HG02870 (cell line): ENCODE measurements around the gene YIPF2.
"Not testable (repeated sequence)": the region's sequence is repeated elsewhere in the genome, so short reads cannot be mapped to it uniquely, and the experiment has no call there.

ENCODE experiments used
- ATAC-seq: cut with Tn5 transposase; IDR thresholded peaks from one replicate; pipeline ENCODE4 v1.9.1; 2021; ENCODE audit warnings: mild to moderate bottlenecking, moderate library complexity; ENCODE audit not compliant: unreplicated experiment

YIPF2 gene

GRCh38 chr19:10877608-10878007 is 50.8 kb downstream of the YIPF2 start:
- not testable (repeated sequence) for ATAC-seq

DNA sequence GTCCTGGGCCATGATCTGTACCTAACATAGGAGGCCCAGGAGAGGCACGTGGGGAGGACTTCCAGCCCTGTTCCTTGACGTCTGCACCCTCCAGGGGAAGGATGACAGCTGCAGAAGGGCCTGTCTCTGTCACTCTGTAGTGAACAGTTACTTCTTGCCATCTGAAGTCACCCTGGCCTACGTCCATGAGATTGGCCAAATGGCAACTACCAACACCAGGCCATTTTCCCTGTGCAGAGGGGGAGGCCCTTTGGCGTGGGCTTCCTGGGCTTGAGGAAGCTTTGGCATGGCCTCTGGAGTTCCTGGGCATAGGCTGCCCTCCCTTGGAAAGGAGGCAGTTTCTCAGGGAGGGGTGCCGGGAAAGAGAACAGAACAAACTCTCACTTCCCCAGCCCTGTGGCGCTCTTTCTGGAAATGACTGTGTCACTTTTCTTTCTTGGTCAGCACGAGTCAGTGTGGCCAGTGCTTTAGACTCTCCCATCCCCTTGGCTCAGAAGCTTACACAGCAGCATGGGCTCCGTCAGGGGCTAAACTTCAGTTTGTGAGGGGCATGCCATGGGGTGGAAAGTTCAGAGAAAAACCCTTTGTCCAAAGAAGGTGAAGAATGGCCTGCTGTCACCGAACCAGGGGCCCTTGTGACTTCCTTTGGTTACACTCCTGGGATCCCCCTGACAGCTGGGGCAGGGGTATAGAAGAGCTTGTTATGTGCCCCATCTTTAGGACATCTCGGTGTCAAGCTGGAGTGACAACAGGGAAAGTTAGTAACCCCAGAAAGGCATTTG is 51.8 kb downstream of the YIPF2 start:
- ATAC-seq, result peak; percentile 68

DNA sequence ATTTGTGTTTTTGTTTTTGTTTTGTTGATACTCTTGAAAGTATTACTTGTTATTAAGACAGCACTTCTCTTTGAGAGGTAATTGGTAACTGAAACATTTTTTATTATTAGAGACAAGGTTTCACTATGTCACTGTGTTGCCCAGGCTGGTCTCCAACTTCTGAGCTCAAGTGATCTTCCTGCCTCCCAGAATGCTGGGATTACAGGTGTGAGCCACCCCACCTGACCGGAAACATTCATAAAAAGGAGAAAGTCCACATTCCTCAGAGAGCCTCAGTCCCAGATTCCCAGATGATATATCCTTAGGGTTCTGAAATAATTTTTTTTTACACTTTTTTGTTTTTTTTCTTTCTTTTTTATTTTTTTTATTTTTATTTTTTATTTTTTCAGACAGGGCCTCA is 54.4 kb downstream of the YIPF2 start:
- ATAC-seq, result no peak

GRCh38 chr19:10872546-10873107 is 55.8 kb downstream of the YIPF2 start:
- no peak for ATAC-seq
